Gastrocnemius medialis (tissue), 4 donors: Measurements from ENCODE around the gene MFSD2A.

ENCODE experiments used
- POLR2A ChIP-seq, 2 donors: fragments of 450-650 bp; IDR thresholded peaks; one replicate each; pipeline ENCODE4 v1.6.1; 2017; ENCODE audit warnings: antibody characterized with exemption in 2 of 2, mild to moderate bottlenecking in 2 of 2, moderate library complexity in 2 of 2
- TF ChIP-seq, protein P1 (sequence below), 5 experiments: fragments of 450-650 bp in 3 of 5; fragments of 200-600 bp in 2 of 5; sonication (generic) in 2 of 5; IDR thresholded peaks in 4 of 5; conservative IDR thresholded peaks in 1 of 5; 1 replicate in 4 of 5; 2 replicates in 1 of 5; pipeline ENCODE4 v1.5.1; 2016 to 2019; ENCODE audit warnings: antibody characterized with exemption in 5 of 5, mild to moderate bottlenecking in 3 of 5, moderate library complexity in 3 of 5

DNA sequence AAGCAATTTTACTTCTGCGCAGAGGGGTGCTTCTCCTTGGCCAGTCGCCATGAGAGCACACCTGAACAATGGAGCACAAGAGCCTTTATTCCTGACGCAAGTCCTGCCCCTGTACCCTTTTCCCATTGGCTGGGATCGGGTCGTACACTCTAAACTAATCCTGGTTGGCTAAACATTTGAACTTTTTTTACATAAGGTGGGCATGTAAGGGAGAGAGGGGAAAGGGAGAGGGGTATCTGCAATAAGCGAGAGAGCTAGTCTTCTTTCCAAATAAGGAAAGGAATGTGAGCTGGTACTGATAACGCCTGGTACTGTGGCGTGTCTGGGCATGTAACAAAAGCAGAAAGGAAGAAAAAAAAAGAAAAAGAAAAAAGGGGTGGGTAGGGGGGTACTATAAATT lies 21.8 kb downstream of the MFSD2A start:
- TF ChIP-seq, protein P1, sequence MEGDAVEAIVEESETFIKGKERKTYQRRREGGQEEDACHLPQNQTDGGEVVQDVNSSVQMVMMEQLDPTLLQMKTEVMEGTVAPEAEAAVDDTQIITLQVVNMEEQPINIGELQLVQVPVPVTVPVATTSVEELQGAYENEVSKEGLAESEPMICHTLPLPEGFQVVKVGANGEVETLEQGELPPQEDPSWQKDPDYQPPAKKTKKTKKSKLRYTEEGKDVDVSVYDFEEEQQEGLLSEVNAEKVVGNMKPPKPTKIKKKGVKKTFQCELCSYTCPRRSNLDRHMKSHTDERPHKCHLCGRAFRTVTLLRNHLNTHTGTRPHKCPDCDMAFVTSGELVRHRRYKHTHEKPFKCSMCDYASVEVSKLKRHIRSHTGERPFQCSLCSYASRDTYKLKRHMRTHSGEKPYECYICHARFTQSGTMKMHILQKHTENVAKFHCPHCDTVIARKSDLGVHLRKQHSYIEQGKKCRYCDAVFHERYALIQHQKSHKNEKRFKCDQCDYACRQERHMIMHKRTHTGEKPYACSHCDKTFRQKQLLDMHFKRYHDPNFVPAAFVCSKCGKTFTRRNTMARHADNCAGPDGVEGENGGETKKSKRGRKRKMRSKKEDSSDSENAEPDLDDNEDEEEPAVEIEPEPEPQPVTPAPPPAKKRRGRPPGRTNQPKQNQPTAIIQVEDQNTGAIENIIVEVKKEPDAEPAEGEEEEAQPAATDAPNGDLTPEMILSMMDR (IDR thresholded peaks at IDR 0.05 in 4 of 5, conservative IDR thresholded peaks at IDR 0.05 in 1 of 5), result no peak
- no peak for TF ChIP-seq POLR2A (IDR thresholded peaks at IDR 0.05)
